Ovary (tissue), 9 donors: Measurements from ENCODE around the gene TSPYL4. TPM values are rescaled to one million over a fixed set of nuclear protein-coding genes. Genes with fewer than 3 reads are reported as not detected.

ENCODE experiments used
- DNase-seq, 5 donors: peaks; one replicate each; pipeline ENCODE4 v3.0.0-alpha.2; 2019 to 2020
- H3K27ac ChIP-seq, 2 donors: fragments of 200-600 bp; one replicate each; pipeline versions ENCODE4 v1.5.1 to v1.8.0; 2019 to 2022
- H3K27me3 ChIP-seq: fragments of 200-600 bp; one replicate; pipeline ENCODE4 v1.8.0; 2022
- H3K36me3 ChIP-seq: fragments of 200-600 bp; sonication (generic); one replicate; pipeline ENCODE4 v1.5.1; 2019
- H3K4me1 ChIP-seq: one replicate; pipeline ENCODE4 v1.8.1; 2013; ENCODE audit warnings: mild to moderate bottlenecking, moderate library complexity; ENCODE audit not compliant: insufficient read depth
- H3K4me3 ChIP-seq: fragments of 200-600 bp; sonication (generic); one replicate; pipeline ENCODE4 v1.5.1; 2017
- H3K9me3 ChIP-seq, 2 donors: fragments of 200-600 bp in 1 of 2; sonication (generic) in 1 of 2; one replicate each; pipeline versions ENCODE4 v1.5.1 to v1.8.1; 2013 to 2019; ENCODE audit warnings: mild to moderate bottlenecking in 1 of 2, moderate library complexity in 1 of 2
- CTCF ChIP-seq, 3 donors: fragments of 450-650 bp in 2 of 3; fragments of 200-600 bp in 1 of 3; IDR thresholded peaks; one replicate each; pipeline versions ENCODE4 v1.5.1 to v1.8.0; 2016 to 2022; ENCODE audit warnings: antibody characterized with exemption in 3 of 3, mild to moderate bottlenecking in 1 of 3
- EP300 ChIP-seq: sonication (generic); formaldehyde crosslinking; IDR thresholded peaks from one replicate; pipeline ENCODE4 v1.6.1; 2017; ENCODE audit warnings: antibody characterized with exemption
- POLR2A ChIP-seq: fragments of 450-650 bp; IDR thresholded peaks from one replicate; pipeline ENCODE4 v1.6.1; 2017; ENCODE audit warnings: antibody characterized with exemption, mild to moderate bottlenecking, moderate library complexity
- WGBS, 3 donors: extraction: QIAGEN DNeasy Blood & Tissue Kit in 1 of 3; methylation state at CpG; one replicate each; pipeline versions ENCODE4 v1.1.5 to v1.1.7; 2013 to 2017; 5-methylcytosine and 5-hydroxymethylcytosine counted together
- intact Hi-C, 4 donors: fragments of 100-400 bp; cut with DNase I; formaldehyde crosslinking; loops; one replicate each; pipeline versions ENCODE4 v1.11.0 to v1.15.1; 2022 to 2023
- polyA plus RNA-seq, 2 donors: library from polyadenylated mRNA; stranded (reverse); fragments of 200-250 nt in 1 of 2; fragments of 350-450 nt in 1 of 2; fragmentation: Illumina TruSeq in 1 of 2; extraction: RNeasy Lipid Tissue Mini Kit (QIAGEN cat#74804) in 1 of 2; gene quantifications; one replicate each; pipeline ENCODE4 v1.2.3, GENCODE V29; 2013 to 2014
- total RNA-seq, 7 donors: library from RNA; depleted of rRNA in 2 of 7; stranded (reverse); fragments of >200 nt in 2 of 7; fragmentation: NEBNext Ultra II Directional in 3 of 7; extraction: Animal tissue kit (Norgen Biotek cat#: 25700) in 3 of 7; gene quantifications; one replicate each; pipeline versions ENCODE4 v1.1.0 to v1.2.4, GENCODE V29; 2016 to 2023
- donor health status: DM: no; HTN: no; CAD: no; lungs with moderate emphysema.
- donor health status: DM: no; HTN: no; CAD: no.
- donor health status: Bipolar disorder and iron deficiency.
- donor health status: DM: yes; HTN: yes; CAD: no.
- donor health status: DM: no; HTN: no; CAD: no.
- donor health status: DM: yes; HTN: yes; CAD: no.

TSPYL4 gene
- total and polyA plus RNA-seq, 9 donors = 18.1 to 44.4 (median 31.0) TPM

- no peaks in the 10 kb centered on the region for H3K27me3 ChIP-seq
- TF ChIP-seq POLR2A (no peak), CTCF (IDR thresholded peaks at IDR 0.05) (no peak), EP300 (no peak)
- 8 to 34% (median 10%) methylated on average over 2 of the region's 2 CpGs for WGBS, 3 donors
- peak overlapping the region in 1 of 2 donors; percentile 50 for H3K27ac ChIP-seq
- H3K4me1 ChIP-seq = peaks cover 5% of the 10 kb centered on the region
- DNase-seq = peak in 1 of 5 donors; percentile 27
- no peak overlapping the region for H3K4me3 ChIP-seq
- no peaks in the 10 kb centered on the region for H3K9me3 ChIP-seq
- no peaks in the 10 kb centered on the region for H3K36me3 ChIP-seq
- intact Hi-C loops = loop anchor here in 1 of 4 donors (10.0 kb wide), 1 partner anchor 162 kb away; no protein-coding TSS in a partner anchor
Measured at GRCh38 chr6:116282698-116283097, 28.8 kb upstream of the TSPYL4 start.

- H3K9me3 ChIP-seq = no peaks in the 10 kb centered on the region
- H3K4me1 ChIP-seq = peaks cover 6% of the 10 kb centered on the region
- no peaks in the 10 kb centered on the region for H3K36me3 ChIP-seq
- WGBS, 3 donors = 52 to 70% (median 54%) methylated on average over 5 of the region's 5 CpGs
- intact Hi-C loops = loop anchor here in 1 of 4 donors (10.0 kb wide), 1 partner anchor 164 kb away; no protein-coding TSS in a partner anchor
- no peaks in the 10 kb centered on the region for H3K27me3 ChIP-seq
- no peak for TF ChIP-seq CTCF (IDR thresholded peaks at IDR 0.05)
- no peak for TF ChIP-seq POLR2A
- TF ChIP-seq EP300 = no peak
- no peak for DNase-seq
- H3K27ac ChIP-seq = peak overlapping the region; percentile 99
- H3K4me3 ChIP-seq = peak overlapping the region; percentile 93
Measured at GRCh38 chr6:116280933-116281316, 27.1 kb upstream of the TSPYL4 start.

- H3K36me3 ChIP-seq = no peaks in the 10 kb centered on the region
- WGBS, 3 donors = 1 to 5% (median 2%) methylated on average over 8 of the region's 8 CpGs
- DNase-seq = peak in 1 of 5 donors; percentile 25
- H3K4me1 ChIP-seq = peaks cover 6% of the 10 kb centered on the region
- H3K9me3 ChIP-seq = no peaks in the 10 kb centered on the region
- H3K27me3 ChIP-seq = no peaks in the 10 kb centered on the region
- H3K27ac ChIP-seq = peak overlapping the region; percentile 99
- TF ChIP-seq POLR2A = no peak
- TF ChIP-seq EP300 = no peak
- TF ChIP-seq CTCF (IDR thresholded peaks at IDR 0.05) = no peak
- peak overlapping the region; percentile 93 for H3K4me3 ChIP-seq
- intact Hi-C loops = loop anchor here in 1 of 4 donors (10.0 kb wide), 1 partner anchor 164 kb away; no protein-coding TSS in a partner anchor
Measured at GRCh38 chr6:116280161-116280932, 26.5 kb upstream of the TSPYL4 start.

- peaks cover 6% of the 10 kb centered on the region for H3K4me1 ChIP-seq
- H3K4me3 ChIP-seq = peak within 1 kb of the TSS; percentile 93
- H3K27ac ChIP-seq = peak within 1 kb of the TSS; percentile 99
- DNase-seq = peak; percentile 95 to 98 (median 96)
- H3K9me3 ChIP-seq = no peaks in the 10 kb centered on the region
- no peaks in the 10 kb centered on the region for H3K27me3 ChIP-seq
- intact Hi-C loops = loop anchor here in 2 of 4 donors (5.0 to 10.0 kb wide), 4 partner anchors 165 to 285 kb away; no protein-coding TSS in a partner anchor
- H3K36me3 ChIP-seq = no peaks in the 10 kb centered on the region
- 0 to 1% (median 0%) methylated on average over 50 to 71 of the region's 71 CpGs for WGBS, 3 donors
- TF ChIP-seq CTCF (IDR thresholded peaks at IDR 0.05) = peak in 1 of 3 donors; percentile 15
- no peak for TF ChIP-seq EP300
- peak; percentile 98 for TF ChIP-seq POLR2A
Measured at GRCh38 chr6:116279232-116280160, 25.6 kb upstream of the TSPYL4 start, which contains the start of gene TSPYL1. TSPYL1 (minus strand) TSS chr6:116279930; CDS start chr6:116279830, 100 bp downstream.
